ENCODE results near the gene KLHL22. TPM values are rescaled to one million over a fixed set of nuclear protein-coding genes. Genes with fewer than 3 reads are reported as not detected.
A peak's percentile ranks its signal among the peaks of the same experiment; 100 is the strongest.
"Not testable (repeated sequence)": the region's sequence is repeated elsewhere in the genome, so short reads cannot be mapped to it uniquely, and the experiment has no call there.

KLHL22 gene
- total RNA-seq, 1 donor from 2014 or later: 24.9 TPM

DNA sequence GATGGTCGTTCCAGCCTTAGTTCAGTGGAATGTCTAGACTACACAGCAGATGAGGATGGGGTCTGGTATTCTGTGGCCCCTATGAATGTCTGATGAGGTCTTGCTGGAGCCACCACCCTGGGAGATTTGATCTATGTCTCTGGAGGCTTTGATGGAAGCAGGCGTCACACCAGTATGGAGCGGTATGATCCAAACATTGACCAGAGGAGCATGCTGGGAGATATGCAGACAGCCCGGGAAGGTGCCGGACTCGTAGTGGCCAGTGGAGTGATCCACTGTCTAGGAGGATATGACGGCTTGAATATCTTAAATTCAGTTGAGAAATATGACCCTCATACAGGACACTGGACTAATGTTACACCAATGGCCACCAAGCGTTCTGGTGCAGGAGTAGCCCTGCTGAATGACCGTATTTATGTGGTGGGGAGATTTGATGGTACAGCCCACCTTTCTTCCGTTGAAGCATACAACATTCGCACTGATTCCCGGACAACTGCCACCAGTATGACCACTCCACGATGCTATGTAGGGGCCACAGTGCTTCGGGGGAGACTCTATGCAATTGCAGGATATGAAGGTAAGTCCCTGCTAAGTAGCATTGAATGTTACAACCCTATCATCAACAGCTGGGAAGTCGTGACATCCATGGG is 44.3 kb downstream of the KLHL22 start:
- DNase-seq (ENCODE audit: low spot score): not testable (repeated sequence)

DNA sequence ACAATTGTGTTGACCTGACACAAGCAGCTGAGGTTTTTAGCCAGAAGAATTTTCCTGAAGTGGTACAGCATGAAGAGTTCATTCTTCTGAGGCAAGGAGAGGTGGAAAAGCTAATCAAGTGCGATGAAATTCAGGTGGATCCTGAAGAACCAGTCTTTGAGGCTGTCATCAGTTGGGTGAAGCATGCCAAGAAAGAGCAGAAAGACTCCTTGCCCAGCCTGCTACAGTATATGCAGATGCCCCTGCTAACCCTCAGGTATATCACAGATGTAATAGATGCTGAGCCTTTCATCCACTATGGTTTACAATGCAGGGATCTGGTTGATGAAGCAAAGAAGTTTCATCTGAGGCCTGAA is 45.1 kb downstream of the KLHL22 start:
- no peak for DNase-seq (ENCODE audit: low spot score)

DNA sequence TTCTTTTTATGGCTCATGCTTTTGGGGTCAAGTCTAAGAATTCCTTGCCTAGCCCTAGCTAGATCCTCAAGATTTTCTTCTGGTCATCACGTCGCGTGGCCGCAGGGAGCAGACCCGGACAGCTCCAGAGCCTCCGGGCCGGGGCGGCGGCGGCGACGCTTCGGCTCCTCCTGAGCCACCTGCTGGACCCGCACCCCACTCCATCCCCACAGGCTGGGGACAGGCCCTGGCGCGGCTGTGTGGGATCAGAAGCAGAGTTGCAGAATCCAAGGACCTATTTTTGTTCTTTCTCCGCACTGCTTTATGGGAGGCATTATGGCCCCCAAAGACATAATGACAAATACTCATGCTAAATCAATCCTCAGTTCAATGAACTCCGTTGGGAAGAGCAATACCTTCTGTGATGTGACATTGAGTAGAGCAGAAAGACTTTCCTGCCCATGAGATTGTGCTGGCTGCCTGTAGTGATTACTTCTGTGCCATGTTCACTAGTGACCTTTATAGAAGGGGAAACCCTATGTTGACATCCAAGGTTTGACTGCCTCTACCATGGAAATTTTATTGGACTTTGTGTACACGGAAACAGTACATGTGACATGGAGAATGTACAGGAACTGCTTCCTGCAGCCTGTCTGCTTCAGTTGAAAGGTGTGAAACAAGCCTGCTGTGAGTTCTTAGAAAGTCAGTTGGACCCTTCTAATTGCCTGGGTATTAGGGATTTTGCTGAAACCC is 45.6 kb downstream of the KLHL22 start:
- DNase-seq (ENCODE audit: low spot score): no peak

DNA sequence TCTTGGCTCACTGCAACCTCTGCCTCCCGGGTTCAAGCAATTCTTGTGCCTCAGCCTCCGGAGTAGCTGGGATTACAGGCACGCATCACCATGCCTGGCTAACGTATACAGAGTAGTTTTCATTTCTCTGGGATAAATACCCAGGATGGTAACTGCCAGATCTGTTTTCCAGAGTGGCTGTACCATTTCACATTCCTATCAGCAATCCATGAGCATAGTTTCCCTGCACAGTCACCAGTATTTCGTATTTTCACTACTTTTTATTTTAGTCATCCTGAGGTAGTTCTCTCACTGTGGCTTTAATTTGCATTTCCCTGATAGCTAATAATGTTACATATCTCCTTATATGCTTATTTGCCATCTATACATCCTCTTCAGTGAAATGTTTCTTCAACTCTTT is 47.0 kb downstream of the KLHL22 start:
- no peak for DNase-seq (ENCODE audit: low spot score)

DNA sequence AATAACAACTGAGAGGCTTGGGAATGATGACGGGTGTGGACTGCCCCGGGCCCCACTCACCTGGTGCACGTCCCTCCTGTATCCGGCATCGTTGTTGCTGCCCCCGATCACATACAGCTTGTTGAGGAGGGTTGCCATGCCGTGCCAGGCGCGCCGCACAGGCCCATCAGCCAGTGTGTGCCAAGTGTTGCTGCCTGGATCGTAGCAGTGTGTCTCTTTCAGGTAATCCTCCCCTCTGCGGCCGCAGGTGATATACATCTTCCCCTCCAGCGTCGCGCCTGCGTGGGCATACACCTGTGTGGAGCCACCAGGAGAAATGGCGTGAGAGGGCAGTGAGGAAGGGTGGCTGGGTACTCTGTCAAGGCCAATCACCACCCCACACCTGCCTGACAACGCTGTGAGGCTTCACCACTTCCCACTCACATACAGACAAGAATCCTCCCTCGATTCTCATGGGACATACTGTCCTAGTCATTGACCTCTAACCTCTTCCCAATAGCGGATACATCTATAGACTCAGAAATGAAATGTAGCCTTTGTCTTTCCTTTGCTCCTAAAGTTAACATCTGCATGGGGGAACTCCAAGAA is 49.1 kb downstream of the KLHL22 start:
- DNase-seq (ENCODE audit: low spot score): no peak

DNA sequence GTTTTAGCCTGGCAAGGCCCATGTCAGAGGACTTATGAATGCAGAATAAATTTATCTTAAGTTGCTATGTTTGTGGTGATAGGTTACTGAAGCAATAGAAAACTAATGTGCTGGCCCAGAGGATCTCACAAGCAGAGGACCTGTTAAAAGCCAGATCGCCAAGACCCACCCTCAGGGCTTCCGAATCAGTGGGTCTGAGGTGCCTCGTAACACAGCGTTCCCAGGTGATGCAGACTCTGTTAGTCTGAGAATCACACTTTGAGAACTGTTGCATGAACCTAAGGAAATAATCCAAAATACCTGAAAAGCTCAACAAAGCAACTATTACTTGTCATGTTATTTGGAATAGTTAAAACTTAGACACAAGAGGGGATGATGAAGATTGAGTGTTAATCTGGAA is 51.3 kb downstream of the KLHL22 start:
- no peak for DNase-seq (ENCODE audit: low spot score)

DNA sequence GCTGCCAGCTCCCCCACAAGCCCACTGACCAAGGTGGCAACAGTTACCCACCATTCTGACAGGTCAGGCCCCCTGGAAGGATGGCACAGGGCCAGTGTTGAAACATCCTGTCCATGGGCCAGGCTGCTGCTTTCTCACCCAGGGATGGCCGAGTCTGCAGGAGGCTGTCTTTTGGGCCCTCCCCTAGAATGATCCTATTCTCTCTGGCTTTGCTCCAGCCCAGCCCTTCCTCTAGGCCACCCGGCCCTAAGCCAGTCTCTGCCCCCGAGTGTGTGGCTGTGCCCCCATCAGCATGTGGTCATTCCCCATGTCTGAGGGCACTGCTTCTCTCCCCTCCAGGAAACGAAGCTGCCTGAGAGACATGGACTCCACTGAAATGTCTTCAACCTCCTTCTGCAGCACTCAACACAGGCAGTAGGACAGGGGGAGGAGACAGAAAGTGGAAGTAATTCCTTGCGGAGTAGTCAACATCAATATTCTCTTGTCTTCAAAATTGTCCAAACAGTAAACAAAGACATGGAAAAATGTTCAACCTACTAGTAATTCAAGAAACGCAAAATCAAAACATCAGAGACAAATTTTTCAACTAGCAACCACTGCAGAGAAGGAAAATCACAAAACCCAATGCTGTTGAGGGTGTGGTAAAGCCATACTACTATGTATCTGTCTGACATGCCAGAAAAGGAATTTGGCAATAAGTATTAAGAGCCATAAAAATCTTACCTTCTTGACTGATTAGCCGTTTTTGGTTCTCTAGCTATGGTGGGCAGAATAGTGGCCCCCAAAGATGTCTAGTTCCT is 52.9 kb downstream of the KLHL22 start:
- no peak for DNase-seq (ENCODE audit: low spot score)

DNA sequence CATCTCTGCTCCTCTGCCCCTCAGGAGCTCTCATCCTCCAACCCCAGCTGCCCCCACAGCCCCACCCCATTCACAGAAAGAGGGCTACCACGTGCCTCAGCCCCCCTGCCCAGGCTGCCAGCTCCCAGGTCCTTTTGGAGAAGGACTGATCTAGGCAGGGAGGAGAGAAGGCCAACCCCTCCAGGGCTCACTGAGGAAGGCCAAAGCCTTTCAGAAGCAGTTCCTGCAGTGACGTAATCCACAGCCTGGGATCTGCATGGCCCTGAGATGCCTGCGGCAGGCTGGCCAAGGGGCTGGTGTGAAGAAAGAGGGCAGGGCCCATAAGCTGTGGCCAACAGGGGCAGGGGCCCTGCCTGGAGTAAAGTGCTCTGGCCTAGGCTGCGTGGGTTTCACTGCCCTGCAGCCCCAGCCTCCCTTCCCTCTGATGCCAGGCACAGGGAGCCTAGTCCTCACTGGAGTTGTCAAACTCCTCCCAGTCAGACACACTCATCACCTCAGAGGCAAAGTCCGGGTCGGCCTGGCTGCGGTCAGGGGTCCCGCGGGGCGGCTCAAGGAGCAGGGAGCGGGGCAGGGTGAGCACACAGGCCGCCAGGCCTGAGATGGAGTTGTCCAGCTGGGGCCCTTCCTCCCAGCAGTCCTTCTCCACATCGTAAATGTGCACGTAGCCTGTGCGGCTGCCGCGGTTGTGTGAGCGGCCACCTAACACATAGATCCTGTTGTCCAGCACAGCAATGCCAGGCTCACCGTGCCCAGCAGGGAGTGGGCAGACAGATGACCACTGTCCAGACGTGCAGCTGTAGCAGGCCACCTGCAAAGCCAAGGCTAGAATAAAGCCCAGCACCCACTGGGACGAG is 53.7 kb downstream of the KLHL22 start:
- no peak for DNase-seq (ENCODE audit: low spot score)

DNA sequence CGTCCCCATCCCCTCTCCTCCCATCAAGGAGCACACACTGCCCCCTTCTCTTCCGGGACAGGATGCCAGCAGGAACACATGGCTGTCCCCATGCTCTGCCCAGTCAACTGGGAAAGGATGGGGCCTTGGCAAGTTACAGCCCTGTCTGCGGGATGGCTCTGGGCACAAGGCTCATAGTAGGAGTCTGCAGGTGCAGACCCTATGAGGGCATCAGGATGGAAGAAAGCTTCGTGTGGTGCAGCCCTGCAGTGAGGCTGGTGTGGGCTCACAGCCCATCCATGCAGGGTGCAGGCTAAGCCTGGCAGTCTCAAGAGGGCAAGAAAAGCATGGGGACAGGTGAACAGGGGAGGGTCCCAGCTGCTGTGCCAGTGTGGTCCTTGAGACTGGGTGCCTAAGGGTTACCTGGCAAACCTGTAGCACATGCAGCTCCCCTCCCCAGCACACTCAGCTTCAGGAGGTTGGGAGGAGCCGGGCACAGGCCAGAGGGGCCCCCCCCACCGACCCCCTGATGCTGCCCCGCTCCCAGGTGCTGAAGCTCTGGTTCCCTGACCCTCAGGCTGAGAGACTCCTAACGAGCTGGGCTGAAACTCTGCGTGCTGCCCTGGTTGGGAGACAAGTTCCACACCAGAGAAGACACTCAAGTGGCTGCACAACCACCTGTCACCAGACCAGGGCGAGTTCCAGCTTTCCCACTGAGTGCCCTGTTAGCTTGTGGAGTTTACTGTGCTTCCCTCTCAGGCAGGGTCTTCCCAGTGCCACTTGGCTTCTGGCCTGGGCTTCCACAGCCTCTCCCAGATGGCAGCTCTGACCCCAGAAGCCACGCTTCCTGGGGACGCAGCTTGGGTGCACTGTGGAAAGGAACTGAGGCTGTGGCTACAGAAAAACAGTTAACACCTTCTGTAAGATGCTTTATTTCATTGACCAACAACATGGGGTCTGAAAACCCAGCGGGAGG is 54.7 kb downstream of the KLHL22 start:
- no peak for DNase-seq (ENCODE audit: low spot score)

DNA sequence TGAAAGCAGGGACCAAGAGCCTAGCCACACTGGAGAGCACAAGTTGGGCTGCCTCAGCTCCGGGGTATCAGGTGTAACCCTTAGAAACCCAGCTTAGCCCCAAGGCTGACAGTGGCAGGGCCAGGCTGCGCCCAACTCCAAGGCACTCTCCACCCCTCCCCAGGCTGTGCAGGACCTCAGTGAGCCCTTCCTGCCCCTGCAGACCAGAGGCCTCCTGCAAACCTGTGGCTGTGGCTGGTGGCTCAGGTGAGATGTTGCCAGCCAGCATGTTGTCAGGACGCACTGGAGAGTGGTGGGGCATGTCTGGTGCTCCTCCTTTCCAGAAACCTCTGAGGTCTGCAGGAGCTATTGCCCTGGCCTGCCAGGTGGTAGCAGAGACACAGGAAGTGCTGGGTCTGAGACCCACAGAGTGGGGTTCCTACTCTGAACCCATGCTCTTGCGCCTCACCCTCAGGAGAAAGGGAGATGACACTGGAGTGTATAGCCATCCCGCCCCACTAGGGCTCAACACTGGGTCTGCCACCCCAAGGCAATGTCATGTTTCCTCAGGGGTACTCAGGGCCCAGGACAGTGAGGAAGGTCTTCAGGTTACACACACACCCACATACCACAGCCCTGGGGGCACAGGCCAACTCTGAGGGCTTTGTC is 55.5 kb downstream of the KLHL22 start:
- peak; percentile 72 for DNase-seq (ENCODE audit: low spot score)

DNA sequence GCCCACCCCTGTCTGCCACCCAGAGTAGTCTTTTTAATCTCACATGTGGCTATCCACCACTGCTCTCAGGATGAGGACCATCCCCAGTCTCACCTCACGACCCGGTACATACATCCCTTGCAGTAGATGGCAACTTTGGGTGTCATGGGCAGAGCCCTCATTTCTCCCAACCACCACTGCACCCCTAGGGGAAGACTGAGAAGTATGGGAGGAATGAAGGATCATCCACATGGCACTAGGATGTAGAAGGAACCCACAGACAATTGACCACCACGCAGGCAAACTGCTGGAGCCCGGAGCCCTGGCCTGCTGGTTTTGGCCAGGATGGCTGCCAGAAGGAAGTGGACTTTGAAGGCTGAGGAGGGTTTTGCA is 56.1 kb downstream of the KLHL22 start:
- peak; percentile 64 for DNase-seq (ENCODE audit: low spot score)

DNA sequence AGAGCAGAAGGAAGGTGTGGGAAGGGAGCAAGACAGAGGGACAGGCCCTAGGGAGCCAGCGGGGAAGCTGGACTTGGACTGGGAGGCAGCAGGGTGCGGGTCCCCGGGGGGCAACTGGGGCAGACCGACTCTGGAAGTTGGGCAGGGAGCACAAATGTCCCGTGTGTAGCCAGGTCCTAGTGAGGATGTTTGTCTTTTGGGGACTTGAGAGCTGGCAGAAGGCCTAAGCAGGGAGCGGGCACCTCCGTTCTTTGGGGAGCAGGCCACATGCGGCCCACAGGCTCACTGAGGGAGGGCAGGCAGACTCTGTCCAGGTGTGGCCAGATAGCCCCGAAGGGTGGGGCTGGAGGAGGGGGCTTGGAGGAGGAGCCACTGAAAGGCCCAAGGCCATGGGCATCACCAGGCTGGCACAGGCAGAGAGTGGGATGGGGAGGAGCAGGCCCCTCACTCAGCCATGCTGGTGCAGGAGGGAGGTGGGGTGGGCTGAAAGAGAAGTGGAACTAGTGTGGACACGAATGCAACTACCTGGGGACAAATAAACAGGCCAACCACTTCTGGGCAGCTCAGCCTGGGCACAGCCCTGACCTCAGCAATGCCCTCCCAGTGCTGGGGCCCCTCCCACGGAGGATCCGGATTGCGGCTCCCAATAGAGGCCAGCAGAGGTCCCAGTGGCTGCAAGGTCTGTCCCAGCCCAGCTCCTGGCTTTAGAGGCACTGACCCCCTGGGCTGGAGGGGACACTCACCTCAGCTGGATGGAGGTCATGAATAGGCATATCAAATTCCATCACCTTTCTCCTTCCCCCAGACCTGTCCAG is 56.7 kb downstream of the KLHL22 start:
- peak; percentile 85 for DNase-seq (ENCODE audit: low spot score)

DNA sequence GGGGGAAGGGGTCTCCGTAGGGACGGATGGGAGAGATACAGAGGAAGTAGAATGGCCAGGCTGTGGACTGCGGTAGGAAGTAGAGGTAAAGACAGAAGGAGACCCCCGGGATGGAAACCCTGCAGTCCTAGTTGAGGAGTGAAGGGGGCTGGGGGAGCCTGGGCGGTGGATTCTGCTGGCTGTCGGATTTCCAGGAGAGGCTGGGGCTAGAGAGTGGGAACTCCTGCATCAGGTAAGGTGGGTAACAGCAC is 57.2 kb downstream of the KLHL22 start:
- no peak for DNase-seq (ENCODE audit: low spot score)

DNA sequence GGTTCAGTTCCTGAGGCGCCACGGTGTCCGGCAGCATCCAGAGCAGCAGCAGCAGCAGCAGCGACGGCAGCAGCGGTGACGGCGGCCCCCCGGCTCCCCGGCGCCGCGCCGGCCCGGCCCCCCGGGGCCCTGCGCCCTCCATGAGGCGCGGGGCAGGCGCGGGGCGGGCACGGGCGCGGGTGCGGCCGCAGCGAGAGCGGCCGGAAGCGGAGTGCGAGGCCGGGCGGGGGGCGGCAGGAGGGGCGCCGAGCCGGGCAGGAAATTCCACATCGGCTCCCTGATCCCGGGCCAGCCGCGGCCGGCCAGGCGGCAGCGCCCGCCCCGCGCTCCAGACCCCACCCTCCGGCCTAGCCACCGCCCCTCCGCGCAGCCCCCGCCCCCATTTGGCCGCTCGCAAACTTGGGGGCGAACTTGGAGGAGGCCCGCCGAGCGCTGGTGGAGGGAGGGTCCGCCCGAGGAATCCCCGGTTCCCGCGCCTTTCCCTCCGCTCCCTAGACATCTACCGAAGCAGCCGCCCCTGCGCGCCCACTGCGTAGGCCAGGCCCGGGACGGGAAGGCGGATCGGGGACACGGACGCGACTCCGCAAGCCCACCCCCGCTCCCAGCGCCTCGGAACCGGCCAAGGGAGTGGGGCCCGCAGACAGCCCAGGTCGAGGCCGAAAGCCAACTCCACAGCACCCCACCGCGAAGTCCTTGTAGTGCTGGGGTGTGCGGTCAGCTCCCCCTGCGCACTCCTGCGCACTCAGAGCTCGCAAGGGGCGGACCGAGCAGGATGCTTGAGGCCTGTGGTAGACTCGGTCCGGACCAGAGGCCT is 57.8 kb downstream of the KLHL22 start, which contains the start of gene SCARF2:
Gene SCARF2 (minus strand): TSS at position 213 of the 814 bp plus-strand sequence. CDS start 71 bp downstream, at position 142.
- peak; percentile 90 for DNase-seq (ENCODE audit: low spot score)

DNA sequence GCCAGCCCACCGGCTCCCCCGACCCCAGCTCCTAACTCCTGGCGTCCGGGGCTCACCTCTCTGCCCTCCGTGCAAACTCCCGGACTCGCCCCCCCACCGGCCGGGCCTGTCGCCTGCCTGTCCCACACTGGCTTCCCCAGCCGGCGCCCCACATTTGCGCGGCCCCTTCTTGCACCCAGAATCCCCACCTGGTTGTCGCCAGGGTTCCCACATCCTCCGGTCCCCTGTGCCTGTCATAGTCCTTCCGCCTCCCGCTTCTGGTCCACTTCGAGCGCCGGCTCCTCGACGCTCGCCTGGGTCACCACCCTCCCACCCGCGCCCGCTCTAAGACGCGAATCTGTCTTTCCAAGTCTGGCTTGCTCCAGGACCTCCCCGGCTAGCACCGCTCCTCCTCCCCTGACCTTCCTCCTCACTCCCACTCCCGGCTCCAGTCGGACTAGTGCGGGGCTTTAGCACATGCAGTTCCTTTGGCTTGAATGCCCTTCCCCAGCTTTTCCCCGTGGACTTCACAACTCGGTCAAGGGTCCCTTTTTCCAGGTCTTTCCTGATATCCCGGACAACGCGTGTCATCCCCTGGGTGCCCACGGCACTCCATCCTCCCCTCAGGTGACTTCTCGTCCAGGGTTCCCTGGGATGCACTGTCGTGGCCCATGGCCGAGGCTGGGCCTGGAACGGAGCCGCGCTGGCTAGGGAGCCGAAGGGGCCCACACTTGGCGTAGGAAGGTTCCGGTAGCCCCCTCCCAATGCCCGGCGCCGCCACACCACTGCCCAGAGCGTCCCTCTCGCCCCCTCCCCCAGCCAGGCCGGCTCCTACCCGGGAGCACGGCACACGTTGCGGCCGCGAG is 58.6 kb downstream of the KLHL22 start:
- peak; percentile 84 for DNase-seq (ENCODE audit: low spot score)

DNA sequence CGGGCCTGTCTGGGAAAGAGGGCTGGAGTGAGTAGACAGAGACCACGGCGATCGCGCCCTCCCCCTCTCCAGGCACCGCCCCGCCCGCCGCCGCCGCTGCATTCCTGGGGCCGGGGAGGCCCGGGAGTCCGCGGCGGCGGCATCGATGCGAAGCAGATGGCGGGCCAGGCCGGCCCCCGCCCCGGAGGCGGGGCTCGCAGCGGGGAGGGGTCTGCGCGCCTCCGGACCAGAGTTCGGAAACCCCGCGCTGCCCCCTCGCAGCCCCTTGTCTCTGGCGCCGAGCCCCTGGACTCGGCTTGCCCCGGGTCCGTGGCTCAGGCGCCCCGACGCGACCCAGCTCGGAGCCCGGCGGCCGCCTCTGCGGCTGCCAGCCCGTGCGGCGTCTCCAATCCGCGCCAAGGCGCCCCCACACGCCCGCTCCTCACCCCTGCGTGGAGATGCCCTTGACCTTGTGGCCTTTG is 59.3 kb downstream of the KLHL22 start:
- DNase-seq (ENCODE audit: low spot score): no peak

All from mesenteric fat pad (tissue), 1 donor.